Lower lobe of right lung (tissue), 2 donors: ENCODE results near the gene FBXL13. TPM values are rescaled to one million over a fixed set of nuclear protein-coding genes. Genes with fewer than 3 reads are reported as not detected.
A peak's percentile ranks its signal among the peaks of the same experiment; 100 is the strongest.

ENCODE experiments used
- ATAC-seq, 2 donors: fragments of 200-7000 bp; cut with Tn5 transposase; one replicate each; pipeline ENCODE4 v1.9.1; 2020 to 2022; ENCODE audit warnings: mild to moderate bottlenecking in 2 of 2, moderate library complexity in 2 of 2
- DNase-seq: peaks from one replicate; pipeline ENCODE4 v3.0.0-alpha.2; 2020
- H3K27ac ChIP-seq: fragments of 200-600 bp; one replicate; pipeline ENCODE4 v1.8.0; 2022
- H3K27me3 ChIP-seq: fragments of 200-600 bp; one replicate; pipeline ENCODE4 v1.8.0; 2022; ENCODE audit warnings: low read depth
- H3K36me3 ChIP-seq: fragments of 200-600 bp; one replicate; pipeline ENCODE4 v1.8.0; 2022; ENCODE audit warnings: mild to moderate bottlenecking
- H3K4me1 ChIP-seq: fragments of 200-600 bp; one replicate; pipeline ENCODE4 v1.8.0; 2022
- H3K4me3 ChIP-seq: fragments of 200-600 bp; one replicate; pipeline ENCODE4 v1.8.0; 2022; ENCODE audit warnings: mild to moderate bottlenecking
- H3K9me3 ChIP-seq: fragments of 200-600 bp; one replicate; pipeline ENCODE4 v1.8.0; 2022
- CTCF ChIP-seq: fragments of 200-600 bp; IDR thresholded peaks from one replicate; pipeline ENCODE4 v1.8.0; 2022; ENCODE audit warnings: antibody characterized with exemption, mild to moderate bottlenecking
- intact Hi-C: fragments of 100-400 bp; cut with DNase I; formaldehyde crosslinking; loops from one replicate; pipeline ENCODE4 v1.11.0; 2022
- total RNA-seq: library from RNA; stranded (reverse); fragmentation: NEBNext Ultra II Directional; extraction: Animal tissue kit (Norgen Biotek cat#: 25700); gene quantifications from one replicate; pipeline ENCODE4 v1.2.1, GENCODE V29; 2021
- donor health status: DM: no; HTN: yes; CAD: no; lungs with severe emphysema.

FBXL13 gene
- total RNA-seq, 1 donor from 2014 or later = 3.4 TPM

GRCh38 chr7:102933763-102934162, 140.8 kb downstream of the FBXL13 start:
- no peaks in the 10 kb centered on the region for H3K9me3 ChIP-seq
- no peaks in the 10 kb centered on the region for H3K36me3 ChIP-seq
- DNase-seq (no peak), ATAC-seq (peak; percentile 57 to 72)
- no peak for TF ChIP-seq CTCF
- H3K4me1 ChIP-seq = peaks cover 12% of the 10 kb centered on the region
- intact Hi-C loops = no loop called here
- no peak overlapping the region for H3K4me3 ChIP-seq
- peak overlapping the region; percentile 46 for H3K27ac ChIP-seq
- H3K27me3 ChIP-seq = no peaks in the 10 kb centered on the region

GRCh38 chr7:102931757-102932156, 142.8 kb downstream of the FBXL13 start:
- Histone ChIP-seq H3K4me1 (peaks cover 4% of the 10 kb centered on the region), H3K27ac (no peak overlapping the region), H3K4me3 (no peak overlapping the region), H3K36me3 (no peaks in the 10 kb centered on the region), H3K9me3 (no peaks in the 10 kb centered on the region), H3K27me3 (no peaks in the 10 kb centered on the region)
- DNase-seq = no peak
- ATAC-seq = no peak
- intact Hi-C loops = no loop called here
- no peak for TF ChIP-seq CTCF

GRCh38 chr7:102927312-102927933, 147.2 kb downstream of the FBXL13 start:
- DNase-seq = no peak
- no peak for TF ChIP-seq CTCF
- peaks cover 8% of the 10 kb centered on the region for H3K4me1 ChIP-seq
- no peaks in the 10 kb centered on the region for H3K27me3 ChIP-seq
- H3K4me3 ChIP-seq = no peak overlapping the region
- intact Hi-C loops = no loop called here
- no peaks in the 10 kb centered on the region for H3K36me3 ChIP-seq
- ATAC-seq = no peak
- H3K27ac ChIP-seq = no peak overlapping the region
- no peaks in the 10 kb centered on the region for H3K9me3 ChIP-seq

- Histone ChIP-seq H3K36me3 (no peaks in the 10 kb centered on the region), H3K4me1 (peaks cover 8% of the 10 kb centered on the region), H3K9me3 (no peaks in the 10 kb centered on the region), H3K4me3 (no peak overlapping the region), H3K27me3 (no peaks in the 10 kb centered on the region), H3K27ac (no peak overlapping the region)
- DNase-seq (no peak), ATAC-seq (no peak)
- intact Hi-C loops = no loop called here
- no peak for TF ChIP-seq CTCF
Measured at GRCh38 chr7:102926783-102927140, 147.8 kb downstream of the FBXL13 start.

DNA sequence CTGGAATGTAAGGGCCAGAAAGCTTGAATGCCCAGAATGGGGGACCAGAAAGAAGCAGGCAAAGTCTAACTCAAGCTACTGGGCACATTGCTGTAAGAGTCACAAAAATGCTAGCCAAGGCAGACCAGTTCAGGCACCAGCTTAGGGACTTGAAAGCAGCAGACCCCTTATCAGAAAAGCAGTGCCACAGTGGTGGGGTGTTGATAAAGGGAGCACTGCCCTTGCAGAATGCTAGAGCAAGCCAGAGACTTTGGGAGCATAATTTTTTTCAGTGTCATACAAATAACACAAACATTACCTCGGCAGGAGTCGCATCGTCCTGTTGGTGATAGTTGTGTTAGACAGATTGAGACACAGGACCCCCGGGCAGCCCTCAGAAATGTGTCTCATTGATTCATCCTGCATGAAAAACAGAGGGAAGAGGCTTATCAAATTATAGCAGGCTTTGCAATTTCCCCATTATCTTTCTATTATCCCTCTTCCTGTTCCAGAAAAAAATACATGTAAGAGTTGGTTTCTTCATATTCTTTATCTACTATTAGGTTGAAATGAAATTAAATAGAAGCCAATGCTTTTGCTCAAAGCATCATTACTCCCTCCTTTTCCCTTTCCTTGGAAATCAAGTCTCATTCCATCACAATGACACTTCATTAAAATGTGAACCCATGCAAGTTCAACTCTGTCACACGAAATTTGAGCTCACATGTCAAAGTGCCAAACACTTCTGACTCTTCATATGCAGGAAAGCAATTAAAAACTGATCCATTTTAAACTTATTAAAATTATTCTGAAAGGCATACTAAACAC, 148.4 kb downstream of the FBXL13 start:
- no peak for ATAC-seq
- Histone ChIP-seq H3K4me3 (no peak overlapping the region), H3K27me3 (no peaks in the 10 kb centered on the region), H3K27ac (no peak overlapping the region), H3K9me3 (no peaks in the 10 kb centered on the region), H3K36me3 (no peaks in the 10 kb centered on the region), H3K4me1 (peaks cover 8% of the 10 kb centered on the region)
- intact Hi-C loops = no loop called here
- no peak for DNase-seq
- TF ChIP-seq CTCF = no peak
